ENCODE data around the gene CHD3. TPM values are rescaled to one million over a fixed set of nuclear protein-coding genes. Genes with fewer than 3 reads are reported as not detected.

Gene CHD3
- total RNA-seq, 1 experiment from 2014 or later: 27.5 TPM

DNA sequence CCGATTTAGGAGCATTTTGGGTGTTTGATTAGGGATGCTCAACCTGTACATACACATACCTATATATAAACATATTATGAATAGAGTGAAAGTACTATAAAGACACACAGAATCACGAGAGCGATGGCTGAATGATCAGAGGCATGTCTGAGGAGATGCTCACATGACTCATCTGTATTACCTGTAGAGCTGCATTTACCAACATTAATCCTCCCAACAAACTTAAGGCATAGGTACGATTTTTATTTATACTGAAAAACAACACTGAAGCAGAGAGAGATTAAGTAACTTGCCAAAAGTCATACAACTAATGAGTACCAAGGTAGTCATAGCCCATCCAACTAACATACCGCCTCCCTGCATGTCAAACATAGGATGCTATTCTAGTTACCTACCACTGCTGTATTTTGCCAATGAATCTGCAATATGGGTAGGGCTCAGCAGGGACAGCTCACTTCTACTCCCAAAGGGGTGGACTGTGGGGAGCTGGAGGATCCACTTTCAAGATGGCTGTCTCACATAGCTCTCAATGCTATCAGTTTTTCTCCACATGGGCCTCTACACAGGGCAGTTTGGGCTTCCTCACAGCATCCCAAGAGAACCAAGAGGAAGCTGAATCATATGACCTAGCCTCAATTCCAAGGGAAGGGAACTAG, 23.5 kb upstream of the CHD3 start:
- no peak for DNase-seq (ENCODE audit: low read depth)

DNA sequence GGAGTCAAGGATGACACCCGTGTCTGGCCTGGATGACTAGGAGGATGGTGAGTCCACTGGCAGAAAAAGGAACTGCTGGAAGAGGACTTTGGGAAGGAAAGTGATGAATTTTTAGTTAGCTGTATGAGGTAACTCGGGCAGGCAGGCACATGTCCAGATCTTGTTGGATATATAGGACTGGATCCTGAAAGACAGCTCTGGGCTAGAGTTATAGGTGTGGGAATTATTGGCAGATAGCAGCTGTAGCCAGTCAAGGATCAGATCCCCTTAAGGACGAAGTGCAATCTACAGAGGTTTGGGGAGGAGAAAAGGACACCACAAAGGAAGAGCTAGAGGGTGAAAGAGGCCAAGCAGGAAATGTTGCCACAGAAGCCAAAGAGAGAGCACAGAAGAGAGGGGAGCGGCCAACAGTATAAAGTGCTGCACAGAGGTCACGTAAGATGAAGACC, 20.7 kb upstream of the CHD3 start:
- DNase-seq (ENCODE audit: low read depth): no peak

DNA sequence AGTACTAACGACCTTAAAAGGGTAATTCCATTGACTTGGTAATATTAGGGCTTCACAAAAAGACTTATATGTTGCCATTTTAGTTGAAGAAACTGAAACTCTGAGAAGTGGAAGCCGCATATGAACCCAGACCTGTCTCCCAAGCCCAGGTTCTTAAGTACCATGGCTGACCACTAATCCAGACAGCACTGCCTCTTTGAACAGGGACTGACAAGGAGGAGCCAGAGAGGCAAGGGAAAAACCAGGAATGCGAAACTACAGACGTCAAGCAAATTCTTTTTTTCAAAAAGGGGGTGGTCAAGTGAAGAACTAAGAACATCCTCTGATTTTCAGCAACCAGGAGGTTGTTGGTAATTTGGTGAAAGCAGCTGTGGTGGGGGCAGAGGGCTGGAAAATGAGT, 15.5 kb upstream of the CHD3 start:
- DNase-seq (ENCODE audit: low read depth): no peak

DNA sequence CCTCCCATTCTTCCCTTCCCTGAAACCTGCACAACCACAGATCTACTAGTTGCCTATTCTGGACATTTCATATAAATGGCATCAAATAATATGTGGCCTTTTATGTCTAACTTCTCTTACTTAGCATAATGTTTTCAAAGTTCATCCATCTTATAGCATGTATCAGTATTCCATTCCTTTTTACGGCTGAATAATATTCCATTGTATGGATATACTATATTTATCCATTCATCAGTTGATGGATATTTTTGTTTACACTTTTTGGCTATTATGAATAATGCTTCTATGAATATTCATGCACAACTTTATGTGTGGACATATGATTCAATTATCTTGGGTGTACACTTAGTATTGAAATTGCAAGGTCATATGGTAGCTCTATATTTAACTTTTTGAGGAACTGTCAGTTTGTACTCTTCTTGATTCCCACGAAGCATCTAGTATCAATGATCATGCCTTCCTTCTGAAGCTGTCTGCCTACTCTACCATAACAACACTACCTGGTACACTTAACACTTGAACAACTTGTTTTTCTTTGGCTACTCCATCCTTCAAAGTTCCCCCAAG, 12.7 kb upstream of the CHD3 start:
- no peak for DNase-seq (ENCODE audit: low read depth)

DNA sequence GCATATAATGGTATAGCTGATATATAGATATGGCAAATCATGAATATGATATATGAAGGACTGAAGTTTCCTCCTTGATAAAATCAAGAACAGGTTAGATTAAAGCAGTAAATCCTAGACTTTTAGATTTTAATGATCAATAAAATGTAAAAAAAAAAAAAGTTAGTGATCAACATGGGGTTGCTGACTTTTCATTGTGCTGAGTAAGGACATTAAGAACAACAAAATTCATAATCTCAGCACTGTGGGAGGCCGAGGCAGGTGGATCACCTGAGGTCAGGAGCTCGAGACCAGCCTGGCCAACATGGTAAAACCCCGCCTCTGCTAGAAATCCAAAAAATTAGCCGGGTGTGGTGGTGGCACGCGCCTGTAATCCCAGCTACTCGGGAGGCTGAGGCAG, 10.4 kb upstream of the CHD3 start:
- DNase-seq (ENCODE audit: low read depth): no peak

DNA sequence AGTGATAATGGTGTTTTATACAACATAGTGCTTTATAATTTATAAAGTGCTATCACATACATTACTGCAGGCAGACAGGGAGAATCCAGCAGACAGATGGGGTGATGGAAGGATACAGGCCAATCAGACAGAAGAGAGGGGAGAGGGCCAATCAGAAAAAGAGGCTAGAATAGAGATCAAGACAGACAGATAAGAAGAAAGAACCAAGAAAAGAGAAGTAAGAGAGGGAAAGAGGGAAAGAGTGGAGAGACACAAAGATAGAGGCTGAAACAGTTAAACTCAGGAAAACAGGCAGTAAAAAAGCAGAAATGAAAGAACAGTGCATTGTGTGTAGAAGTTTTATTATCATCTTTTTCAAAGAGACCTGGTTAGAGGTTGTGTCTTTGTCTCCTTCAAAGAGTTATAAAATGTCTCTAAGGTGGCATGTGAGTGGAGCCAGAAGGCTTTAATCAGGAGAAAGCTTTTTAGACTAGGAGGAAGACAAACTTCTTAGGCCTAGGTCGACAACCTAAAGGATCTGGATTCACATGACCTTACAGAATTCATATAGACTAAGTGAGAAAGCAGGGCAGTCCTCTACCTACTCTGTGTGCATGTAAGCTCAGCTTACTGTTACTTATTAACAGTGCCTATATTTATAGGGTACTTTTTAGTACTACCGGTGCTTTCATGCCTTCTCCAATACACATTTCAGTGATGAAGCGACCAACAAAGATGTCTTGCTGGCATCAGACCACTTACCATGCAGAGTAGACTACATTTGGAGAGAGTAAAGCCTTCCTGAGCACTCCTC, 8.3 kb upstream of the CHD3 start:
- DNase-seq (ENCODE audit: low read depth): no peak

DNA sequence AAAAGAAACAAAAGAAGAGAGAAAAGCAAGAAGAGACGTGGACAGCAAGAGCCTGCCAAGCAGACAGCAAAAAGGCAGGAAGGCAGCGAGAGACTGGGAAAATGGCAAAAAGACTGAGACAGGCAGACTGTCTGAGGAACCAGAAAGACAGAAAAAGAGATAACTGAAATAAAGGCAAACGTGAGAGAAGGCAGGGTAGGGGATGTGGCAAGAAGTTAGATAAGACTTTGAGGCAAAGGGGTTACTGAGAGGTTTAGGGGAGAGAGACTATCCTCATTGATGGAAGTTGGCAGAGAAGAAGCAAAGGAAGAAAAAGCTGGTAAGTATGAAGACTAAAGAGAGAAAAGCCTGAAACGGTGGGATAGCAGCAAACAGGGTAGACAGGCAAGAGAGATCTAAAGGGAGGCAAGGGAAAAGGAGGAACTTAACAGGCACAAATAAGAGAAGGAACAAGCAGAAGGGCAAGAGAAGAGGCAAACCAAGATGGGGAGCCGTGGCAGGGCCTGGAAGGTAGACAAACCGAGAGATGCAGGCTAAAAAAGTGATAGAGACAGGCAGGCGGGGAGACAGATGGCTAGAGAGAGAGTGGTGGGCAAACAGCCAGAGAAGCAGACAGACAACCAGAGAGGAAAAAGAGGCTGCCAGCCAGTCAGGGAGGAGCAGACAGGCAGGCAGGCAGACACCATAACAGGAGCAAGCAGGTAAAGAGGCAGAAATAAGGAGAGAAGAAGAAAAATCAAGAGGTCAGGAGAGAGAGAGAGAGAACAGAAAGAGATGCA, 7.1 kb upstream of the CHD3 start:
- no peak for DNase-seq (ENCODE audit: low read depth)

DNA sequence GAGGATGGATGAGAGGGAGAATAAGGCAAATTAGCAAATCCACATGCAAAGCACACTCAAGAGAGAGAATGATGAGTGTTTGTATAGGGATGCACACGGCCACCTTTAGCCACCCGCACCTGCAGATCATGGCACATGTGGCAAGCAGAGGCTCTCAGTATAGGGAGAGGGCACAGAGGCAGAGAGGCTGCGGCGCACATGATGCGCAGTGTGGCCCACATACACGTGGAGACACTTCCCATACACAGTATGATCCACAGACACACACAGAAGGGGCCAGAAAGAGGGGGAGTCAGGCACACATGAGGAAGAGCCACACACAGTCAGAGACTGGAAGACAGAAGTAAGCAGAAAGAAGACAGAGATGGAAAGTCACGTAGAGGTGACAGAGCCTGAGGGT, 6.5 kb upstream of the CHD3 start:
- DNase-seq (ENCODE audit: low read depth): no peak

DNA sequence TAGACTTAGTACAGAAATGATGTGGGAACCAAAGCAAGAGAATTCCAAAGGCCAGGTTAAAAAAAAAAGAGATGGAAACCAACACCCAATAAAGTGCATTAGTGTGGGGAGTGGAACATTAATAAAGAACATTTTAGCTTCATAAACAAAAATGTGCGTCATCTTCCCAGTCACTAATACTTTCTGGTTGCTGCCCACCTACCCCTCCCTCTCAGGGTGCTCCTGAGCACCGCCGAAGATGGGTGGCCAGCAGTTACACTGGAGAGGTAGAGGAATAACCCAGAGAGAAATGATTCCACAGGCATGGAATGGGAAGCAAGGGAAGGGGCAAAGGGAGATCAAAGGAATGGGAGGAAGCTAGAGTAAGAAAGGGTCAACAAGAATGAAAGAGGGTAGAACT, 6.0 kb upstream of the CHD3 start:
- DNase-seq (ENCODE audit: low read depth): no peak

DNA sequence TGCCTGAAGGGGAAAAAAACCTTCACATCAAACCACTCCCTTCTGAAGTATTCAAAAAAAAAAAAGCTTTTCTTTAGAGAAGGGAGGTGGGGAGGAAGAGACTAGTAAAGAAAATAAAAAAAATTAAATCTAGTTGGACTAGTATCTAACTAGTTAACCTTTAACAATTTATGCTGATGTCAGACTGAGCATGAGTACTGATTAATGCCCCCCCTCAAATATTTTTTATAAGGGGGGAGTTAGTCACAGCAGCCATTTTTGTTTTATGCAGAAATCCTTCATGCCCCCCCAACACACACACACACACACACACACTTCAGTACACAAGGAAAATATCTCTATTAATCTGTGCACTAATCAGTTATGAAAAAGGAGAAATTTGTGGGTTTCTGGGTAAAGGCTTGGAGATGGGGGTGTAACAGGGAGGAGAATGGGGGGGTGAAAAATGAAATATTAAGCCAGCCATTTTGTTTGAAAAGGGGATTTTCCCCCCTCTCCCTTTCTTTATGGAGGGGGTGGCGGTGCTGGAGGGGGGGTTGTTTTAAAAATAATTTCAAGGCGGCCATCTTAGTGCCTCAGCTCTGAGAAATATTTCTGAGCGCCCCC, 4.7 kb upstream of the CHD3 start:
- DNase-seq (ENCODE audit: low read depth): no peak

DNA sequence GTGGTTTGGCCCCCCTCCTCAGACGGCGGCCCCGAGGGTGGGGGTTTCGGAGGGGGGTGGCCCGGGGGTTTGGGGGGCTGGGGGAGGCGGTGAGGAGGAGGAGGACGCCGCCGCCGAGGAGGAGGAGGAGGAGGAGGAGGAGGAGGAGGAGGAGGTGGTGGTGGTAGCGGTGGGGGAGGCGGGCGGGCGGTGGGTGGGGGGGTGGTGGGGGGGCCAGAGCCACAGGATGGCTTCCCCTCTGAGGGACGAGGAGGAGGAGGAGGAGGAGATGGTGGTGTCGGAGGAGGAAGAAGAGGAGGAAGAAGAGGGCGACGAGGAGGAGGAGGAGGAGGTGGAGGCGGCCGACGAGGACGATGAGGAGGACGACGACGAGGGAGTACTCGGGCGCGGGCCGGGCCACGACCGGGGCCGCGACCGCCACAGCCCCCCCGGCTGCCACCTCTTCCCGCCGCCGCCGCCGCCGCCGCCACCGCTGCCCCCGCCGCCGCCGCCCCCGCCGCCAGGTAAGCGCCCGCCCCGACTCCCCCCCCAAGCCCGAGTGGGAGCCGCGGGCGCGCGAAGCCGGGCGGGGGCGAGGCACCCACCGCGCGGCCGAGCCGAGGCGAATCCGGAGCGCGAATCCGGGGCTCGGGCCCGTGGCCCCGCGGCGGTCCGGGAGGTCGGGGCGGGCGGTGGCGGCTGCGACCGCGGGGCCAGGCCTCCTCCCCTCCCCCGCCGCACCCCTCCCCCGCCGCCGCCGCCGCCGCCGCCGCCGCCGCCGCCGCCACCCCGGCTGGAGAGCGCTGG, 3.8 kb upstream of the CHD3 start:
- DNase-seq (ENCODE audit: low read depth): peak; percentile 19

DNA sequence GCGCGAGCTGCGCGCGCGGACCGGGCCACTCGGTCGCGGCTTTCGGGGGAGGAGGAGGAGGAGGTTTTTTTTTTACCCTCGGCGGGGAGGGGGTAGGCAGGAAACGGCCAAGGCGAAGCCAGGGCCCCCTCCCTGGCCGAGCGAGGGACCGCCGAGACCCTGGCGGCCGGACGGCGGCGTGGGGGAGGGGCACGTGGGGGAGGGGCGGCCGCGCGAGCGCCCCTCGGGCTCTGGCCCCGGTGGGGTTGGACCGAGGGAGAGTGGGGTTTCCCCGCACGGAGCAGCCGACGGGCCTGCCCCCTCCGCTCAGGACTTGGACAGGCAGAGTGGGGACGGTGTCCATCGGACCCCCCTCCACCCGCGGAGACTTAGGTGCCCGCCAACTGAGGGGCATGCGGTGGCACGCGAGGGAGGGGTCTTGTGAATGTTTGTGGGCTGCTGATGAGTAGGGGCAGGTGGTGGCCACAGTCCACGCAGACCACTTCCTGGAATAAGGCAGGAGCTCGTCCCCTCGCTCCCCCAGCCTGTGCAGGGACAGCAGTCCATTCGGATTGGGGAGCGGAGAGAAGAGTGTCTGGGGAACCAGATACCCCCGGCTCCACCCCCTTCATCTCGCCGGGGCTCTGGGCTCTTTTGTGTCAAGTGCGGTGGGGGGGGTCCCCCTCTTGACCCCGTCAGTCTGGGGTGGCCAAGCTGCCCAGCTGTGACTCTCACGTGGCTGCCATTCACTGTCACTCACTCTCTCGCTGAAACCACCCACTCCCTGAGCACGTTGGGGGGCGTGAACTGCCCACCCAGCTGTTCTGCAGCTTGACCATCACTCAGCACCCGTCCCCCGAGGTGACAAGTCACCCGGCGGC, 3.0 kb upstream of the CHD3 start:
- peak; percentile 51 for DNase-seq (ENCODE audit: low read depth)

DNA sequence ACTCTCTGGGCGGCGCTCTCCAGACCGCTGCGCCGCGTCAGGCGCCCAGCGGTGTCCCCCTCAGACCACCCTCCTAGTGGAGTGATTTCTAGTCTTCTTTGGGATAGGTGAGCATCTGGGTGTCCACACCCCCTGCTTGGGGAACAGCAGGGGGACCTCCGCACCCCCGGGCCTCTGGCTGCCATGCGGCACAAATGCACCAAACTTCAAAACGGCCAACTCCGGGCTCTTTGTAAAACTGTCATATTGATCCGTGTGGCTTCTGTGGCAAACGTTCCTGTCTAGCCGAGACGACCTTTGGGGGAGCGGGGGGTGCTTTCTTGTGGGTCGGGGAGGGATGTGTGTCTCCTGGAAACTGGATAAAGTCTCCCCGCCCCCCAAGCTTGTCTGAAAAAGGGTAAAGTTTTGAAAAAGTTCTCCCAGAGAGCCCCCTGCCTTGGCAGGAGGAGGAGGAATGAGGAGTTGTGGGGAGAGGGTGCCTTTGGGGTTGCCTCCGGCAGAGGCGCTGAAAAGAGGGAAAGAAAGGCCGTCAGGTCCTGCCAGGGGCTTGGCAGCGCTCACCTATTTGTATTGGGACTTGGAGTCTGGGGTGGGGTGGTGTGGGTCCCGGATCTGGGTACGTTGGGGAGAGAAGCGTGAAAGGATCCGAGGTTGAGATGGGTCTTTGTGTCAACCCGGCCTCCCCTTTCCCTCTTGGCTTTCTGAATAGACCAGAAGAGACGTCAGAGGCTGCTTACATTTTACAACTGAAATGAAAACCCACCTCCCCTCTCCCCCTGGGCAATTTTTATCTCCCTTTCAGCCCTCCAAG, 2.2 kb upstream of the CHD3 start:
- peak; percentile 34 for DNase-seq (ENCODE audit: low read depth)

DNA sequence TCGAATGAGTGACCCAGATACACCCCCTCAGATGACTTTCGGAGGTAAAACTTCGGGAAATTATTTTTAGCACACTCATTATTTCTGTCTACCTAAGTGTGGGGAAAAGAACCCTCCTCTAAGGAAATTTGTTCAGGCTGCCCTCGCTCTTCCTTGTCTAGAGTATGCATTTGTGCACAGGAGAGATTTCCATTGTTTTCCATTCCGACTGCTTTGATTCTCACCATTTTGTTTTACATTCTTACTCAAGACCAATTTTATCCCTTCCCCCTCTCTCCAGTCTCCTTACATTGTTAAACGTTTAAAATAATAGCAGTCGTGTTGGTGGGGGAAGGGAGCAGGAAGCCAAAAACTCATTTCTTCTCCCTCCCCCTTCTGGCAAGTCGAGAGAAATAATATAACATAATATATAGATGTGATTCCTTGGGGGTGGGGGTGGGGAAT, 1.5 kb upstream of the CHD3 start:
- no peak for DNase-seq (ENCODE audit: low read depth)

DNA sequence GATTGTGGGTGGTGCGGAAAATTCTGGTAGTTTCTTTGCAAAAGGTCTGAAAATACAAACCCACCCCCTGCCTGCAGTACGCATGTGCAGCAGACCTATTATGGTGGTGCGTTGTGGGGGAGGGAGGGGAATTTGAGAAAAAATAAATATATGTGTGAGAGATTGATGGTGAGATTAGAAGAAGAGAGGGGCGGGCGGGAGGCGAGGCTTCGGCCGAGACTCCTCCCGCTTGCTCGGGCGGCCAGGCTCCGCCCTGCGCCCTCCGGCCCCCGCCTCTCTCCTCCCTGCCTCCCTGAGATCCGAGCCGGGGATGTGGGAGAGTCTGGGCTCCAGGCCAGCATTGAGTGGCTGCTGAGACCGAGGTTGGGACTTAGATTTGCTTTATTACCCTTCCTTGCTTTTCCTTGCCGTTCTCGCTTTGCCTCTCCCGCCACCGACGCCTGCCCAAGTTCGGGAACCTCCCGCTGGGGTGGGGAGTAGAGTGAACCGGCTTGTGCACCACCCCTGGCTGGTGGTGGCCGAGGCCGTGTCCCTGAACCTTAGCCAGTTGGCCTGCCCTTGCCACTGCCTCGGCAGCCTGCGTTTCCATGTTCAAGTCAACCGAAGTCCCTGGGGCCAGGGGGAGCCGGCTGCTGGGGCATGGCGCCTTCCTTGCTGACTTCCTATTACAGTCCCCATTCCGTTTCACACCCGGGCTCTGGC, 956 bp upstream of the CHD3 start:
- DNase-seq (ENCODE audit: low read depth): peak; percentile 95

DNA sequence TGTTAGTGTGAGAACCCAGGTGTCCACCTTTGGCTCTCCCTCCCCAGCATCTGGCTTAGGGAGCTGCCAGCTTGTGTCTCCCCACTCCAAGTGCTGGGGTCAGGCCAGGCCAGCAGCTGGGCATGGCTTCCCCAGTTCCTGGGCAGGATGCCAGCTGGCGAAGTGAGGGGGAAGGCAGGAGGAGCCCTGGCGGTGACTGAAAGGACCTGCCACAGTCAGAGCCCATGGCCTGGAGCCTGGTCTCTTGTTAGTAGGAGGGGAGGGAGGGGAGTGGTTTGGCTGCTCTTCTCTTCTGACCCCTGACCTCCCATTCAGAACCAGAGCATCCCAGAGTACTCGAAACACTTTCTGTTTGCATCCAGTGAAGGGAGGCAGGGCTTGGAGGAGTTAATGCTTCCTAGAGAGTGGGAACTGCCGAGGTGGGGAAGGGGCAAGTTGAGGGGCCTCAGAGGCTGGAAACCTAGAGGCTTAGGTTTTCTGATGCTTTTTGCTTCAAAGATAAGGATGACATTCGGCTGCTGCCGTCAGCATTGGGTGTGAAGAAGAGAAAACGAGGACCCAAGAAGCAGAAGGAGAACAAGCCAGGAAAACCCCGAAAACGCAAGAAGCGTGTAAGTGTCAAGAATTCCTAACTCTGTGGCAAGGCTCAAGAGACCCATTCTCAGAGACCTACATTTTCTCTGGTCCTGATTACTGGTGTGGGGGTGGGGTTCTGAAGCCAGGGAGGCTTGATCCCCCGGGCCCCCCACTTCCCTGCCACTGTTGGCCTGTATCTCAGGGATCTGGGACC, 772 bp downstream of the CHD3 start:
- peak; percentile 88 for DNase-seq (ENCODE audit: low read depth)

DNA sequence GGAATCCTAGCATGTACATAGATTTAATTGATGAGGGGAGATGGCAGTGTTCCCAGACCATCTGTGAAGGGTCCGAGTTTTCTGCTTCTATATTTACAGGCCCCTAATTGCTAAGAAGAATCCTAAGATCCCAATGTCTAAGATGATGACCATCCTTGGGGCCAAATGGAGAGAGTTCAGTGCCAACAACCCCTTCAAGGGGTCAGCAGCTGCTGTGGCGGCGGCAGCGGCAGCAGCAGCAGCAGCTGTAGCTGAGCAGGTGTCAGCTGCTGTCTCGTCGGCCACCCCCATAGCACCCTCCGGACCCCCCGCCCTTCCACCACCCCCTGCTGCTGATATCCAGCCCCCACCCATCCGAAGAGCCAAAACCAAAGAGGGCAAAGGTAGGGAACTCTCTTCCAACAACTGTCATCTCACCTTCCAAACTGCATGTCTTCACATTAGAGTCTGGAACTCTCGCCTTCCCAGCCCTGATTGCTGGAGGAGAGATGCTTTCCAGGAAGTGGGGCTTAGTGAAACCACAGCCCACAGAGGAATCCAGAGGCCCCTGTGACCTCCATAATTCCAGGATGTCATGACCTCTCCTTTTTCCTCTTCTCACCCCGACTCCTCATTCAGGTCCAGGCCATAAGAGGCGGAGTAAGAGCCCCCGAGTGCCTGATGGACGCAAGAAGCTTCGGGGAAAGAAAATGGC, 4.7 kb downstream of the CHD3 start:
- DNase-seq (ENCODE audit: low read depth): no peak

All from Daoy (cell line).